Measurements from ENCODE around the gene GABARAP. TPM values are rescaled to one million over a fixed set of nuclear protein-coding genes. Genes with fewer than 3 reads are reported as not detected.
A peak's percentile ranks its signal among the peaks of the same experiment; 100 is the strongest.

GABARAP gene
- total RNA-seq, 1 donor from 2014 or later: 587 TPM

DNA sequence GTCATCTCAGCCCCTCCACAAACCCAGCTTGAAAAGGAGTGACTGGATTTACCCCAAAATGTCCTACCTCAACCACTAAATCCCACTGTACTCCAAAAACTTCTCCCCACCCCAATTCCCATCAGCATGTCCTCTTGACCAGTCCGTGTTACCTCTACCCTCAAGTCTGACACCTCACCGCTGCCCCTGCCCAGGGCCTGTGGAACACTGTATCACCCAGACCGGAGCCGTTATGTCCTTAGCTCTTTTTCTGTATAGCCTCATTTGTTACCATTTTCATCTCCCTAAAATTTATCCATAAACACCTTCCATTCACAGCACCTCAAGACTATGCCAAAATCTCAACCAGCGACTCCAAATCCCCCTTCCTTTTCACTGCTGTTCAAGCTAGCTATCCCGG, 5.4 kb downstream of the GABARAP start:
- Histone ChIP-seq H3K27me3 (ENCODE audit: low read depth) (no peaks in the 10 kb centered on the region), H3K36me3 (peaks cover 40% of the 10 kb centered on the region), H3K9me3 (no peaks in the 10 kb centered on the region), H3K4me3 (peak overlapping the region; percentile 97), H3K27ac (no peak overlapping the region), H3K4me1 (peaks cover 63% of the 10 kb centered on the region)
- intact Hi-C loops (cut with DNase I): no loop called here
- ATAC-seq: no peak
- TF ChIP-seq, protein P1, sequence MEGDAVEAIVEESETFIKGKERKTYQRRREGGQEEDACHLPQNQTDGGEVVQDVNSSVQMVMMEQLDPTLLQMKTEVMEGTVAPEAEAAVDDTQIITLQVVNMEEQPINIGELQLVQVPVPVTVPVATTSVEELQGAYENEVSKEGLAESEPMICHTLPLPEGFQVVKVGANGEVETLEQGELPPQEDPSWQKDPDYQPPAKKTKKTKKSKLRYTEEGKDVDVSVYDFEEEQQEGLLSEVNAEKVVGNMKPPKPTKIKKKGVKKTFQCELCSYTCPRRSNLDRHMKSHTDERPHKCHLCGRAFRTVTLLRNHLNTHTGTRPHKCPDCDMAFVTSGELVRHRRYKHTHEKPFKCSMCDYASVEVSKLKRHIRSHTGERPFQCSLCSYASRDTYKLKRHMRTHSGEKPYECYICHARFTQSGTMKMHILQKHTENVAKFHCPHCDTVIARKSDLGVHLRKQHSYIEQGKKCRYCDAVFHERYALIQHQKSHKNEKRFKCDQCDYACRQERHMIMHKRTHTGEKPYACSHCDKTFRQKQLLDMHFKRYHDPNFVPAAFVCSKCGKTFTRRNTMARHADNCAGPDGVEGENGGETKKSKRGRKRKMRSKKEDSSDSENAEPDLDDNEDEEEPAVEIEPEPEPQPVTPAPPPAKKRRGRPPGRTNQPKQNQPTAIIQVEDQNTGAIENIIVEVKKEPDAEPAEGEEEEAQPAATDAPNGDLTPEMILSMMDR (IDR thresholded peaks at IDR 0.05): no peak
- no peak for DNase-seq

- Histone ChIP-seq H3K36me3 (peaks cover 35% of the 10 kb centered on the region), H3K4me3 (no peak overlapping the region), H3K9me3 (no peaks in the 10 kb centered on the region), H3K4me1 (peaks cover 58% of the 10 kb centered on the region), H3K27me3 (ENCODE audit: low read depth) (no peaks in the 10 kb centered on the region), H3K27ac (no peak overlapping the region)
- ATAC-seq (no peak), DNase-seq (no peak)
- TF ChIP-seq, protein P1 (IDR thresholded peaks at IDR 0.05): no peak
- intact Hi-C loops (cut with DNase I): no loop called here
Observed at GRCh38 chr17:7235693-7236665, 6.3 kb downstream of the GABARAP start.

DNA sequence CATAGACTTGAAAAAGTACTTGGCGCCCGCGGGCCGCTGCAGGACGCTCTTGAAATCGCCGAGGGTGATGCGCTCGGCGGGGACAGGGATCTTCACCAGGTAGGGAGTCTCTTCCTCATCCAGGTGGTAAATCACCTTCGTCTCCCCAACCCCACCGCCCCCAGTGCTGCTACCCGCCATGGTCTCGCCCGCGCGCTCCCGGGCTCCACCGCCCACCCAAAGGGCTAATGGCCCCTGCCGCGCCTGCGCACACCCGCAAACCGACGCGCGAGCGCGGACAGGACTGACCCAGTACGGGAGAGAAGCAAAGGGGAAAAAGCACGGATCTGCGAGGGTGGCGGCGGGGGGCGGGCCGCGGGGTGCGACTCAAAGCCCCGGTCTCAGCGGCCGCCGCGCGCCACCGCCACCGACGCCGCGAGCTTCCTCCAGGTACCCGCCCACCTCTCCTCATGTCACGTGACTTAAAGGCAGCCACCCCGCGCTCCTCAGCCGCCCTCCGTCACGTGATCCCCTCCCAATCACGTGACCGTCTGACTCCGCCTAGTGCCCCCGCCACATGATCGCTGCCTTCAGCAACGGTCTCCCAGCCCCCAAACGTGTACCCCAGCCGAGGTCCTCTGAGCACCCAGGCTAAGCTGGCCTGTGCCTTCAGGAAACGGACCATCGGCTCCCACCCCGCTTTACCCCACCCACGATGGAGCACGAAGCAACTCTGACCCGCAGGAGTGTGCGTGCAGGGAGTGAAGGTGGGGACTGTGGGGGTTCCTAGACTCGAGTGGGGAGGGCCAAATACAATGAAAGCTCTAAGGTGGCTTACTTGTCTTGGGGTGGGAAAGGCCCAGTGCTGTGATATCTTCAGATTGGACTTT, 7.9 kb downstream of the GABARAP start, which contains the start of gene DVL2:
Gene DVL2 (minus strand): TSS at position 435 of the 869 bp plus-strand sequence. CDS start 255 bp downstream, at position 180.
- H3K36me3 ChIP-seq: peaks cover 37% of the 10 kb centered on the region
- H3K9me3 ChIP-seq: no peaks in the 10 kb centered on the region
- intact Hi-C loops (cut with DNase I): no loop called here
- peak within 1 kb of the TSS; percentile 80 for H3K27ac ChIP-seq
- H3K4me1 ChIP-seq: peaks cover 45% of the 10 kb centered on the region
- no peaks in the 10 kb centered on the region for H3K27me3 ChIP-seq (ENCODE audit: low read depth)
- peak; percentile 66 to 79 for ATAC-seq
- H3K4me3 ChIP-seq: peak within 1 kb of the TSS; percentile 85
- peak; percentile 97 for DNase-seq
- TF ChIP-seq, protein P1 (IDR thresholded peaks at IDR 0.05): no peak

DNA sequence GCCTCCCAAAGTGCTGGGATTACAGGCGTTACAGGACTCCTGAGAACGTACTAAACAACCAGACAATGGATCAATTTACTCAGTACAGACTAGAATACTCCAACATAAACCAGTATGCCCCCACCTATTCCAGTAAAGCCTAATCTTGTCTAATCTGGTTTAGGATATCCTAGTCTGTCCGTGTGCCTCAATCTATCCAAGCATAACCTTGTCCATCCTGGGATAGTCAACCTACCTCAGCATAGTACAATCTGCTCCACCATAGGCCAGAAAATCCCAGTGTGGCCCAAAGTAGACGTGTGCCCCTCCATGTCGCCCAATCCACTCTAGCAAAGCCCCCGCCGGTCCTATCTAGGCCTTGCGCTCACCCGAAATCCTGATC, 8.6 kb downstream of the GABARAP start:
- intact Hi-C loops (cut with DNase I): no loop called here
- peak overlapping the region; percentile 80 for H3K27ac ChIP-seq
- H3K4me3 ChIP-seq: peak overlapping the region; percentile 85
- DNase-seq (no peak), ATAC-seq (peak in 1 of 2 donors; percentile 1)
- no peaks in the 10 kb centered on the region for H3K27me3 ChIP-seq (ENCODE audit: low read depth)
- TF ChIP-seq, protein P1 (IDR thresholded peaks at IDR 0.05): no peak
- peaks cover 43% of the 10 kb centered on the region for H3K36me3 ChIP-seq
- H3K4me1 ChIP-seq: peaks cover 45% of the 10 kb centered on the region
- no peaks in the 10 kb centered on the region for H3K9me3 ChIP-seq

DNA sequence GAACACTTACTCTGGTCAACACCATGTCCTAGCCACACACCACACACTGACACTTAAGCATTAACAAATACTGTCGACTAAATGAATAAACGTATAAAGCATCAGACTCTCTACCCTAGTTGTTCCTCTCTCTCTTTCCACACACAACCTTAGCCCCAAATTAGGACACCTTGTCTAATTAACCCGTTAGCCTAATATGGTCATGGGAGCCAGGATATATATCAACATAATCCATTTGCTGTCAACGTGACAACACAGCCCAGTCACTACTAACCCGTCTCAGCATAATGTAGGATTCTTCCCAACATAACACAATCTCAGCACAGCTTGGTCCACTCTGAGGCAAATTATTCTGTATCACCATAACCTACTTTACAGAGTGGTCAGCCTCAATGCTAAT, 10.1 kb downstream of the GABARAP start:
- Histone ChIP-seq H3K4me1 (peaks cover 39% of the 10 kb centered on the region), H3K27ac (no peak overlapping the region), H3K36me3 (peaks cover 56% of the 10 kb centered on the region), H3K27me3 (ENCODE audit: low read depth) (no peaks in the 10 kb centered on the region), H3K4me3 (no peak overlapping the region), H3K9me3 (no peaks in the 10 kb centered on the region)
- intact Hi-C loops (cut with DNase I): no loop called here
- ATAC-seq (no peak), DNase-seq (no peak)
- TF ChIP-seq, protein P1 (IDR thresholded peaks at IDR 0.05): no peak

All from lower lobe of right lung (tissue), 2 donors.